ENCODE results near the gene JPT2.

The JPT2 gene

DNA sequence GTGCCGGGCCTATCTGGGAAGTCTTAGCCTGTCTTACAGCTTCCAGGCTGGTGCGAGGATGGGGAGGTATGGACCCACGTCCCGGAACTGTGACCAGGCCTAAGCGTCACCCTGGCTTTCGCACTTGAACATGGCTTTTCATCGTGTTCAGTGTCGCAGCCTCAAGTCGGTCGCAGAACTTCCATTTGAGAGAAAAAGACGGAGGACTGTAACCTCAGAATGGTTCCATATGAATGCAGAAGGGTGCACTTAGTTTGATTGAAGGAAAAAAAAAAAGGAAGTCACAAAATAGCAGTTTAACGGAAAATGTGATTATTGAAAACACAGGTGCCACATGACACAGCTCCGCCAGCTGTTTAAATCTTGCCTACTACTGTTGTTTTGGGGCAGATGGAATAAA is 30.2 kb upstream of the JPT2 start:
- TF ChIP-seq, protein P1, sequence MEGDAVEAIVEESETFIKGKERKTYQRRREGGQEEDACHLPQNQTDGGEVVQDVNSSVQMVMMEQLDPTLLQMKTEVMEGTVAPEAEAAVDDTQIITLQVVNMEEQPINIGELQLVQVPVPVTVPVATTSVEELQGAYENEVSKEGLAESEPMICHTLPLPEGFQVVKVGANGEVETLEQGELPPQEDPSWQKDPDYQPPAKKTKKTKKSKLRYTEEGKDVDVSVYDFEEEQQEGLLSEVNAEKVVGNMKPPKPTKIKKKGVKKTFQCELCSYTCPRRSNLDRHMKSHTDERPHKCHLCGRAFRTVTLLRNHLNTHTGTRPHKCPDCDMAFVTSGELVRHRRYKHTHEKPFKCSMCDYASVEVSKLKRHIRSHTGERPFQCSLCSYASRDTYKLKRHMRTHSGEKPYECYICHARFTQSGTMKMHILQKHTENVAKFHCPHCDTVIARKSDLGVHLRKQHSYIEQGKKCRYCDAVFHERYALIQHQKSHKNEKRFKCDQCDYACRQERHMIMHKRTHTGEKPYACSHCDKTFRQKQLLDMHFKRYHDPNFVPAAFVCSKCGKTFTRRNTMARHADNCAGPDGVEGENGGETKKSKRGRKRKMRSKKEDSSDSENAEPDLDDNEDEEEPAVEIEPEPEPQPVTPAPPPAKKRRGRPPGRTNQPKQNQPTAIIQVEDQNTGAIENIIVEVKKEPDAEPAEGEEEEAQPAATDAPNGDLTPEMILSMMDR (IDR thresholded peaks at IDR 0.05; ENCODE audit: control insufficient read depth, insufficient read depth, low read depth, low read length, missing control alignments) = no peak
- no peak overlapping the region for H3K4me3 ChIP-seq (ENCODE audit: control insufficient read depth, low read depth, low read length)

DNA sequence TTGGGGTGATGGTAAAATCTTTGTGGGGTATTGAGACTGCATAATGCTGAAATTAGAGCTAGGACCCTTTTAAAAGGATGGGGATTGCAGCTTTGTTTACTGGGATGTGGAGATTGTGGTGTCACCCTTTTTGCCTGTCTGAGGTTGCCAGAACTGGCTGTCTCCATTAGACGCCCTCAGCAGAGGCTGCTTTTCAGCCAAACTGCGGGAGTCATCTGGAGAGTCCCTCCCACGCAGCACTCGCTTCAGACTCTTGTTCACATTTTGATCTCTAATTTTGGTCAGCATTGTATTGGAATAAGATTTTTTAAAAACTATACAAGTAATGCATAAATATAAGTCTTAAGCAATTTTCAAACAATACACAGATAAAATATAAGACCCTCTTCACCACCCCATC is 27.9 kb upstream of the JPT2 start:
- TF ChIP-seq, protein P1 (IDR thresholded peaks at IDR 0.05; ENCODE audit: control insufficient read depth, insufficient read depth, low read depth, low read length, missing control alignments) = no peak
- no peak overlapping the region for H3K4me3 ChIP-seq (ENCODE audit: control insufficient read depth, low read depth, low read length)
- DNase-seq (ENCODE audit: low read depth) = no peak

More for the DNA sequence above, 30.2 kb upstream of the JPT2 start:
- DNase-seq (ENCODE audit: low read depth) = no peak

DNA sequence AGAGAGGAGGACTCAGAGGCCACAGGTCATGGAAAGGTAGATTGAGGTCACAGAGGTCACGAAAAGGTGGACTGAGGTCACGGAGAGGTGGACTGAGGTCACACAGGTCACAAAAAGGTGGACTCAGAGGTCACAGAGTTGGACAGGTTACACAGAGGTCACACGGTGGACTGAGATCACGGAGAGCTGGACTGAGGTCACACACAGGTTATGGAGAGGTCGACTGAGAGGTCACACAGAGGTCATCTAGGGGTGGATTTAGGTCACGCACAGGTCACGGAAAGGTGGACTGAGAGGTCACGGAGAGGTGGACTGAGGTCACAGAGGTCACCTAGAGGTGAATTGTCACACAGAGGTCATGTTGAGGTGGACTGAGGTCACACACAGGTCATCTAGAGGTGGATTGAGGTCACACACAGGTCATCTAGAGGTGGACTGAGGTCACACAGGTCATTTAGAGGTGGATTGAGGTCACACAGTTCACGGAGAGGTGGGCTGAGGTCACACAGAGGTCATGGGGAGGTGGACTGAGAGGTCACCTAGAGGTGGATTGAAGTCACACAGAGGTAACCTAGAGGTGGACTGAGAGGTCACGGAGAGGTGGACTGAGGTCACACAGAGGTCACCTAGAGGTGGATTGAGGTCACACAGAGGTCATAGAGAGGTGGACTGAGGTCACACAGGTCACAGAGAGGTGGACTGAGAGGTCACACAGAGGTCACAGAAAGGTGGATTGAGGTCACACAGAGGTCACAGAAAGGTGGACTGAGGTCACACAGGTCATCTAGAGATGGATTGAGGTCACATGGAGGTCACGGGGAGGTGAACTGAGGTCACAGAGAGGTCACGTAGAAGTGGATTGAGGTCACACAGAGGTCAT is 26.7 kb upstream of the JPT2 start:
- TF ChIP-seq, protein P1 (IDR thresholded peaks at IDR 0.05; ENCODE audit: control insufficient read depth, insufficient read depth, low read depth, low read length, missing control alignments) = no peak
- H3K4me3 ChIP-seq (ENCODE audit: control insufficient read depth, low read depth, low read length) = no peak overlapping the region
- no peak for DNase-seq (ENCODE audit: low read depth)

DNA sequence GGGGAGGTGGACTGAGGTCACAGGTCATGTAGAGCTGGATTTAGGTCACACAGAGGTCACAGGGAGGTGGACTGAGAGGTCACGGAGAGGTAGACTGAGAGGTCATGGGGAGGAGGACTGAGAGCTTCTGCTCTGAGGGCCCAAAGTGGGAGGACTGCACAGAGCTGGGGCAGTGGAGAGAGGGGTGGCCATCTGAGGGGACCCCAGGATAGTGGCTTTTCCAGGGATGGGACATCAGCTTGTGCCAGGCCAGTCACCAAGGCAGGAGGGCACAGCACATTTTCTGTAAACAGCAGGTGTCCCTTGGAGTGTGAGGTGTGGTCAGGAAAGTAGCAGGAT is 26.1 kb upstream of the JPT2 start:
- DNase-seq (ENCODE audit: low read depth) = no peak
- TF ChIP-seq, protein P1 (IDR thresholded peaks at IDR 0.05; ENCODE audit: control insufficient read depth, insufficient read depth, low read depth, low read length, missing control alignments) = no peak
- no peak overlapping the region for H3K4me3 ChIP-seq (ENCODE audit: control insufficient read depth, low read depth, low read length)

DNA sequence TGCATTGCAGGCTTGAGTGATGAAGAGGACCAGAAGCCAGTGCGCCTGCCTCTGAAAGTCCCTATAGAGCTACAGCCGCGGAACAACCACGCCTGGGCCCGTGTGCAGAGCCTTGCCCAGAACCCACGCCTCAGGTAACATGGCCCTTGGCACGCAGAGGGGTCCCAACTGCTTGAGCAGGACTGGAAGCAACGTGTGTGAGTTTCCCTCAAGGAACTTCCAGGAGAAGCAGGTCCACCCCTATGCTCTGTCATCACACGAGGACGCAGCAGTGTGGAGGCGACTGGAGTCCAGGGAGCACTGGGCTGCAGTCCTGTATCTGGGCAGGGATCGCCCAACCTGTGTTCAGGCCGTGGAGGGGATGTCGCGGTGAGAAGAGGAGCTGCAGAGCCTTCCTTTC is 25.1 kb upstream of the JPT2 start:
- DNase-seq (ENCODE audit: low read depth) = no peak
- TF ChIP-seq, protein P1 (IDR thresholded peaks at IDR 0.05; ENCODE audit: control insufficient read depth, insufficient read depth, low read depth, low read length, missing control alignments) = no peak
- H3K4me3 ChIP-seq (ENCODE audit: control insufficient read depth, low read depth, low read length) = no peak overlapping the region

DNA sequence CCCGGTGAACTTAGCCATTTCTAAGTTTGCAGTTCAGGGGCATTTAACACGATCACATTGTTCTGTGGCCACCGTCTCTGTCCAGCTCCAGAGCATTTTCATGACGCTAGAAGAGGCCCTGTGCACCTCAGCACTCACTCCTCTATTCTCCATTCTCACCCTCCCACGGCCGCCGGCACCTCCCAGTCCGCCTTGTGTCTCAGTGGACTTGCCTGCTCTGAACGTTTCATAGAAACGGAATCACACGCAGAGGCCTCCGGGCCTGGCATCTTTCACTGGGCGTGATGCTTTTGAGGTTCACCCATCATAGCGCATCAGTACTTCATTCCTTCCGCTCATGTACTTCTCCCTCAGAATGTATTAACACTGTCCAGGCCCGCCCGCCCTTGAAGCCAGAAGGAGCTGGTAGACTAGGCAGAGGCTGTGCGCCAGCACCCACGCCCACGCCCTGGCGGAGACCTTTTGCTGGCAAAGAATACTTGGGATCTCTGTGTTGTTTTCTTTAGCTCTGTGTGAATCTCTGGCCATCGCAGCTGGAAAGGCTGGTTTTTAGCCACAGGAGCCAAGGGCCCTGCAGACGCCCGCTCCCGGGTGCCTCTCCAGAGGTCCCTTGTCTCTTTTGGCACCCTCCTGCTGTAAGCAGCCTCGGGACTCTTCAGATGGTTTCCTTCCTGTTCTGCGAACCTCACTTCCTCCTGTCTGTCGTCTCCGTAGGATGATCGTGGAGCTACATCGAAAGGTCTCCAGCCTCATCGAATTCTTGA is 23.4 kb upstream of the JPT2 start:
- H3K4me3 ChIP-seq (ENCODE audit: control insufficient read depth, low read depth, low read length) = no peak overlapping the region
- TF ChIP-seq, protein P1 (IDR thresholded peaks at IDR 0.05; ENCODE audit: control insufficient read depth, insufficient read depth, low read depth, low read length, missing control alignments) = no peak
- DNase-seq (ENCODE audit: low read depth) = no peak
